Left renal pelvis (tissue), 4 donors: Measurements from ENCODE around the gene LRTM1. TPM values are rescaled to one million over a fixed set of nuclear protein-coding genes. Genes with fewer than 3 reads are reported as not detected.

Experiments used
- DNase-seq, 4 donors: peaks; one replicate each; pipeline ENCODE4 v3.0.0-alpha.2; 2013; ENCODE audit warnings: low read depth in 4 of 4, low spot score in 3 of 4
- polyA plus RNA-seq, 4 donors: library from polyadenylated mRNA; unstranded; fragments of 120-200 nt; gene quantifications; one replicate each; pipeline ENCODE4 v1.2.1, GENCODE V29; 2013; ENCODE audit not compliant: insufficient read length in 4 of 4

Gene LRTM1
- polyA plus RNA-seq, 4 donors: not detected

GRCh38 chr3:54941690-54942362 is 14.0 kb upstream of the LRTM1 start:
- DNase-seq: no peak

- no peak for DNase-seq
These were observed 13.1 kb upstream of the LRTM1 start for GRCh38 chr3:54940971-54941370.

DNA sequence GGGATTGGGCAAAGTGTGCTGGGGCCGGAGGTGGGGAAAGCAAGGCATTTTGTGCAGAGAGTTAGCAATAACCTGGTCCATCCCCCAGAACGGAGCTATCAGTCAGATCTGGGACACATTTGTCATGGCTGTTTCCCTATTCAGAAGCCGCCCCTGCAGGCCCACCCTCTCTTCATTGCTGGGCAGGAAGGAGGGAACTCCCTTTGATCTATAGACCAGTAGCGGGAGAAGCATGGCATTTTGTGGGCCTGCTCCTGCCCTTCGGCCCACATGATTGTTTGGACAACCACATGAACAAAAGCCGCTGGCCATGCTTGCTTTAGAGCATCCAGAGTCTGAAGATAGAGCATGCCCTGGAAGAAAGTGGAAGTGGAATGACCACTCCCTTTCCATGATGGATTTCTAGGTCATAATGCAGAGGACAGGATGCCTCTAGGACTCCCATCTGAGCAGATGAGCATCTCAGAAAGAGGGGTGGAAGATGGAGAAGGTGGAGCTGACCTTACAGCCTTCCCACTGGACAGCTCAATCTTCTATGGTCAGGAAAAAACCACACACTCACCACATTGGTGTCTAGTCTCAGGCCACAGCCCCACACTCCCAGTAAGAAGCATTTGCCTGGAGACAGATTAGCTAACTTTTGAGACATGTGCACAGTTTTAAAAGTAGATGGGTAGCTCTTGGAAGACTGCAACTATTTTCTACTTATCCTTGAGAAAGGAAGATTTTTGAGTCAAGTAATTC is 11.9 kb upstream of the LRTM1 start:
- DNase-seq: no peak

DNA sequence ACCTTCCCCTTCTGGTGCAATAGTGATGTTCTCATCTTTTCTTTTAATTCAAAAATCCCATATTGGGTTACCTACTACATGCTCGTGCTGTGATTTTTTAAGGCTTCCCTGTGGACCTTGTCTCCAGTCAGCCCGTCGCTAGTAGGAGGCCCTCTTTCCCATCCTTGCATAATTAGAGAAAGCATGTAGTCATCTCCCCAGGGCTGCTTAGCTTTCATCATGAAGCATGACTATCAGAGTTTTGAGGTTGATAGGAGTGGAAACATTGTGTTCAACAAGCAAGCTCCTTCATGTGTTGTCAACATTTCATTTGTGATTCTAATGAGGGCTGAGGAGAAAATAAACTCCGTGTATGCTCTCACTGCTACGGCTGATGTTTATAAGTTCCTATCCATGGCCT is 8.7 kb upstream of the LRTM1 start:
- DNase-seq: no peak

GRCh38 chr3:54935869-54936268 is 8.0 kb upstream of the LRTM1 start:
- DNase-seq: no peak

- DNase-seq: no peak
These were observed 4.7 kb upstream of the LRTM1 start for GRCh38 chr3:54932606-54933005.

DNA sequence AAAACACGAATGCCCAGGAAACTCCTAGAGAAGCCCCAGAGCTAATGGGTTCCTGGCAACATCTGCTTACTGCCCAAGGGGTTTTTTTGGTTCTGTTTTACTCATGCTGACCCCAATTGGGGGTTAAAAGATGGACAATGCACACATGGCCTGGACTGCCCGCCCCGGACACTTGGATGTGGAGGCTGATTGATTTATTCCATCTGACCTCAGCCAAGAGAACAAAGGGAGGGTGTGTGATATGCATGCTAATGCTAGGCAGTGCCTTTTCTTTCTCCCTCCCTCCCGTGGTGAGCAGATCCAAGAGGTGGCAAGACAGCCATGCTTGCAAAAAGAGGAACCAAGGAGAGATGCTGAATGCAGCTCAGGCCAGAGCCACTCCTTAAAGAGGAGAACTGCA is 3.3 kb upstream of the LRTM1 start:
- no peak for DNase-seq

GRCh38 chr3:54918516-54918915 is 9.3 kb downstream of the LRTM1 start:
- DNase-seq: no peak

DNA sequence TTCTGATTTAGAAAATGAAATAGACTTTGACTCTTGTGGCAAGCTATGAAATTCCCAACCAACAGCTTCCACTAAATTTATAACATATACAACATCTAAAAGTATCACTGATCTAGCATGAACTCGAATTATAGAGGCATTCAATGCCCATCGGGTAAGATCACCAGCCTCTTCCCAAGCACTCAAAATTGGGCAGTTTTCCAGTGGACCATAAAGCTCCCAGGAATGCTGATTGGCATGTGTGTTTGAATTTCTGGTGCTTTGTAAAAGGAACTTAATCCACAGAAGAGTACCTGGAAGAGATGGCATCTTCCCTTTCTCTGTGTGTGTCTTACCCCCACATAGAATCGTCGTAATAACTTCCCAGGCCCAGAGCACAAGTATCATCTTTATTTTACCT is 10.0 kb downstream of the LRTM1 start:
- no peak for DNase-seq

GRCh38 chr3:54917174-54917573 is 10.7 kb downstream of the LRTM1 start:
- no peak for DNase-seq

DNA sequence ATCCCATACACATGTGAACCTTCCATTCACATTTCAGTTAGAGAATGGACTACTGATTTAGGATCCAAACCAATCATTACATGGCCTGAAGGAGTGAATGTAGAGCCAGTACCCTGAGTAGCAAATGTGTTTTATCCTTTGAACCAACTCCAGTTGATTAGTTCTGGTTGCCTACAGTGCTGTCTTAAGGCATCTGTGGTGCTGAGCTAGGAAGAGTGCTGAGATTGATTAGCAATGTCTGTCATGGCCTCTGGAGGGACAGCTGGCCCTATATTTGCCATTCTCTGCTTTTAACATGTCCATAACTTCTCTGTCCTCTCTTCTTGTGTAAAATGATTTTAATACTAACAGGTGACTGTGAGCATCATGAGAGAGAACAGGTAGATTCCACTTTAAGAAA is 11.1 kb downstream of the LRTM1 start:
- DNase-seq: no peak

DNA sequence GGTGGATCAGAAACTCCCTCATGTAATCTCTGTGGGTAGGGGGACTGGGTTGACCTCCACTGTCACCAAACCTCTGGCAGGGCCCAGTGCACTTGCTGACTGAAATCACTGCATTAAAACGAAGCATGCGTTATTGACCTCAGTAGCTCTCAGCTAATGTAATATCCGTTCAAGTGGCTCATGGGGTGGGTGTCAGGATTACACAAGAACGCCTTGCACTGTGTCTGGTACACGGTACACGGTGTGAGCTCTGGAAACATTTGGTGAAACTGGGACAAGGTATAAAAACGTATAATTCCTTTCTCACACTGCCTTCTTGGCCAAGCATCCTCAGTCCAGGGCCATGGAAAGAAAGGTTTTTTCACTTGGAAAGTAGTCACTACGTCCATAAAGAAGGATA is 11.9 kb downstream of the LRTM1 start:
- no peak for DNase-seq

DNA sequence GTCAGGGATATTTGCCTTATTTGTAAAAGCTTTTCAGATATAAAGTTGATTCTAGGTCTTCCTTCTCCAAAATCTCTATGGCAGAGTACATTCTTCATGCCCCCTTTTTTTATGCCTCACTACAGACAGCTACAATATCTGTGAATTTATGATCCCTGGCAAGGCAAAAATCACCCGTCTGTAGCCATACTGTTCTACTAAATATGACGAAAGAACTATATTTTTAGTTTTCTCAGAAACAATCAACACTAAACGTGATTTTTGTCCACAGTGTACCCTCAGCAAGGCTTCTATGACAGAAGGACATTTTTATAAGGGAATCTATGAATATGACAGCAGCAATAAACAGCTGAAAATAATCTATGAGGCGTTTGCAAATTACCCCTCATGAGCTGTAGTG is 12.7 kb downstream of the LRTM1 start:
- DNase-seq: no peak

GRCh38 chr3:54914180-54914579 is 13.7 kb downstream of the LRTM1 start:
- no peak for DNase-seq

GRCh38 chr3:54909191-54909590 is 18.7 kb downstream of the LRTM1 start:
- DNase-seq: no peak

GRCh38 chr3:54906763-54907162 is 21.1 kb downstream of the LRTM1 start:
- DNase-seq: no peak

- no peak for DNase-seq
These were observed 21.9 kb downstream of the LRTM1 start for GRCh38 chr3:54905920-54906319.

GRCh38 chr3:54905261-54905888 is 22.5 kb downstream of the LRTM1 start:
- DNase-seq: no peak

DNA sequence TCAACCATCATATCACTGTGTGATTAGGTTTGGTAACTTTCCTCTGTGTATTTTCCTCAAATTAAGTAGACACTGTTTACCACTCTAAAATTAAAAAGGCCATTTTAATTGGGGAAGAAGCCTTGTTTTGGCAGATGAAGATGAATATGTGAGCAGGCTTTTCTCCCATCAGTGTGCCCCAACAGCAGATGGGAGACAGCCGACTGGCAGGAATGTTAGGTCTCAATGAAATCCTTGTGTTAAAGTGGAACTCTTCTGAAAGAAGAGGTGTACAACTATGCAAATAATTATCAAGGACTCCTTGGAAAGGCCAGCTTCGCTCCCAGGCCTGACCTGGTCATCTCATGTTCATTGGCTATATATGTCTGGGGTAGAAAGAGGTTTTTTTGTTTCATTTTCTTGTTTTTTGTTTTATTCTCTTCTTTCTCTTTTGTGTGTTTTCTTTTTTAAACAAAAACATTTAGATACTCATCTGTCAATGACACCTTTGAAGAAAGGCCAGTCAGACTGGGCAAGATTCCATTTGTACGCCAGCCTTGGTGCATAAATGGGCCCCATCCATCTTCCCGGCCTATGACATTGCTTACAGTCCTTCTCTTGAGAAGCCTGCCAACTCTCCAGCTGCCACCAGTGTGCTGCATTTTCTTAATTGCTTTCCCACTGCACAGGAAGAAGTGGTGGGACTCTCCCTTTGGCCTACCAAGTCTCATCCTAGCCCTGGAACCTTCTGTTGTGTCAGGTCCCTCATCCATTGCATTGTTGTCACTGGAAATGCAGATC is 25.8 kb downstream of the LRTM1 start:
- no peak for DNase-seq

DNA sequence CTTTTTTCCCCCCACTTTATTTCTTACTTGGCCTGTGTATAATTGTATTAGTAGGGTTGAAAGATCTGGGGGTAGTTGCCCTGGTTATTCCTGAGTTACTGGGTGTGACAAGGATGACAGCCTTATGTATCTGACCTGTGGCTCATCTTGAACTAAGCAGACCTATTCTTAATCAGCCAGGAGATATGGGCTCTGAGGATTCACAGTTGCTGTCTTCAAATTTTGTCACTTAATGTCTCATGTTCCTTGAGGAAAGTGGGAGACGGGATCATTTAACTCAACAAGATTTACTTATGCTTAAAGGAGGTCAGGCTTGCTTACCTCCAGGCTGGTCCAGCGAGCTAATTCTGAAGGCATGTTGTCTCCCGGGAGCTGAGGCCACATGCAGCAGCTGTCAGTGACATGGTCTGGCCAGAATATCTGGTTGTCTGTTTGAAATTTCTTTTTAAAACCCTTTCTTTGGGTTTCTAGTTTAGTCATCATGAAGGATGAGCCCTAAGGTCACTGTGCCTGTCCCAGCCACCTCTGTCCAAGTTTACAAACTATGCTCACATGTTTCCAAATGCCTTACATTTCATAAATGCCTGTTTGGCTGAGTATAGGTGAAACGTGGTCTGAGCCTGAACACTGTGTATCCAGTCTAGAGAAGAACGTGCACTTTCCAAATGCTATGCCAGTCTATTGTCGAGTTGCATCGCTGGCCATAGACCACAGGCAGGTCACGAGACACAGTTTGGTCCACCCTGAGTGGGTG is 26.8 kb downstream of the LRTM1 start:
- DNase-seq: no peak

DNA sequence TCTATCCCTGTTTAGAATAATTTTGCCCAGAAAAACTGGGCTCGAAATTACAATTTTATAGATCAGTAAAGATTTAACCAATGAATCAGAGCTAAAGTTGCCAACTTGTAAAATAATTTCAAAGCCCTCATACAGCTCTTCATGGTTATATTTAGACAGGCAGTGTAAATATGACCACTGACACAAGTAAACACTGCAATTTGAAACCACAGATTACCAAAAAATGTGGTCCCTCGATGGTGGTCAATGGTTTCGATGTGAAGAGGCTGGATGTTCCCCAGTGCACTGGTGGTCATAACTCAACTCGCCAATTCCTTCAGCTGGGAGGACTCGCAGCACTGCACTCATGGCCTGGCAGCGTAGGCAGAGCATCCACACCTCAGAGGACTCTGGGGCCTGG is 28.6 kb downstream of the LRTM1 start:
- no peak for DNase-seq
